IMR-90 (cell line): Measurements from ENCODE around the gene CARMIL1. TPM values are rescaled to one million over a fixed set of nuclear protein-coding genes. Genes with fewer than 3 reads are reported as not detected.

Experiments used
- ATAC-seq: fragments of 200-7000 bp; cut with Tn5 transposase; 2 replicates; pipeline ENCODE4 v1.9.1; 2020; ENCODE audit warnings: low read depth, mild to moderate bottlenecking, moderate library complexity
- BruUV-seq: library from RNA; stranded (reverse); fragments of 400-500 nt; replicated peaks from 2 replicates; lab custom pipeline; 2021; lab: Mats Ljungman, UMichigan
- CTCF ChIA-PET: fragments of 300-600 bp; formaldehyde crosslinking; extraction: SDS; loops from one replicate; lab custom pipeline; 2021; ENCODE audit warnings: antibody characterized with exemption; lab: Yijun Ruan, JAX
- POLR2A ChIA-PET: fragments of 300-600 bp; sonication (Branson Sonifier 250); formaldehyde crosslinking; loops from one replicate; lab custom pipeline; 2022; ENCODE audit warnings: antibody characterized with exemption; ENCODE audit not compliant: unreplicated experiment; lab: Charles Lee
- DNase-seq: peaks from one replicate; pipeline ENCODE4 v3.0.0; 2013
- H2AFZ ChIP-seq: replicated peaks from 2 replicates; pipeline ENCODE3; 2013; ENCODE audit warnings: low read length, mild to moderate bottlenecking; ENCODE audit not compliant: poor library complexity
- H2AK5ac ChIP-seq: 2 replicates; pipeline ENCODE4 v1.6.1; 2013; ENCODE audit warnings: low read depth, low read length, inconsistent platforms
- H2AK9ac ChIP-seq: replicated peaks from 2 replicates; pipeline ENCODE3; 2013; ENCODE audit warnings: mild to moderate bottlenecking, low read depth, low read length, moderate library complexity; ENCODE audit not compliant: poor library complexity
- H2BK120ac ChIP-seq: 2 replicates; pipeline ENCODE4 v1.6.1; 2013; ENCODE audit warnings: low read depth, low read length, inconsistent platforms
- H2BK15ac ChIP-seq: 3 replicates; pipeline ENCODE4 v1.6.1; 2013; ENCODE audit warnings: low read depth, low read length, inconsistent platforms
- H2BK20ac ChIP-seq: 2 replicates; pipeline ENCODE4 v1.6.1; 2013; ENCODE audit warnings: low read depth, mild to moderate bottlenecking, inconsistent platforms, low read length, moderate library complexity
- H2BK5ac ChIP-seq: 2 replicates; pipeline ENCODE4 v1.6.1; 2013; ENCODE audit warnings: mild to moderate bottlenecking, low read depth, low read length, inconsistent platforms; ENCODE audit not compliant: poor library complexity, severe bottlenecking
- H3K14ac ChIP-seq: replicated peaks from 2 replicates; pipeline ENCODE4 v1.6.1; 2013; ENCODE audit warnings: low read depth, low read length, inconsistent platforms
- H3K18ac ChIP-seq: 2 replicates; pipeline ENCODE4 v1.6.1; 2013; ENCODE audit warnings: low read depth, low read length, control low read depth
- H3K23ac ChIP-seq: 2 replicates; pipeline ENCODE4 v1.6.1; 2013; ENCODE audit warnings: low read depth, low read length, inconsistent platforms
- H3K27ac ChIP-seq: 2 replicates; pipeline ENCODE4 v1.5.1; 2013; ENCODE audit warnings: mild to moderate bottlenecking, control low read depth, low read length; ENCODE audit not compliant: insufficient read depth
- H3K27me3 ChIP-seq: 2 replicates; pipeline ENCODE4 v1.6.1; 2013; ENCODE audit warnings: low read length; ENCODE audit not compliant: control insufficient read depth, insufficient read depth
- H3K36me3 ChIP-seq: 2 replicates; pipeline ENCODE4 v1.6.1; 2013; ENCODE audit warnings: low read length, mixed read lengths; ENCODE audit not compliant: control insufficient read depth, insufficient read depth
- H3K4ac ChIP-seq: 2 replicates; pipeline ENCODE4 v1.6.1; 2013; ENCODE audit warnings: low read depth, low read length, inconsistent platforms
- H3K4me1 ChIP-seq: 2 replicates; pipeline ENCODE4 v1.6.1; 2013; ENCODE audit warnings: low read length, mixed read lengths; ENCODE audit not compliant: control insufficient read depth, insufficient read depth
- H3K4me2 ChIP-seq: 2 replicates; pipeline ENCODE4 v1.6.1; 2013; ENCODE audit warnings: low read depth, mild to moderate bottlenecking, control low read depth, low read length, moderate library complexity
- H3K4me3 ChIP-seq: 2 replicates; pipeline ENCODE4 v1.5.1; 2013; ENCODE audit warnings: low read depth, mild to moderate bottlenecking, control low read depth, low read length, moderate library complexity; ENCODE audit not compliant: insufficient read depth
- H3K56ac ChIP-seq: 2 replicates; pipeline ENCODE4 v1.6.1; 2013; ENCODE audit warnings: low read length, inconsistent platforms; ENCODE audit not compliant: insufficient read depth; ENCODE audit errors: extremely low read depth
- H3K79me1 ChIP-seq, 2 experiments: 2 replicates each; pipeline ENCODE4 v1.6.1; 2013; ENCODE audit warnings: low read length in 2 of 2, inconsistent platforms in 1 of 2, low read depth in 1 of 2
- H3K9ac ChIP-seq: 2 replicates; pipeline ENCODE4 v1.6.1; 2013; ENCODE audit warnings: low read depth, low read length, control low read depth
- H3K9me1 ChIP-seq: 2 replicates; pipeline ENCODE4 v1.6.1; 2013; ENCODE audit warnings: low read length, inconsistent platforms; ENCODE audit not compliant: insufficient read depth
- H3K9me3 ChIP-seq: 2 replicates; pipeline ENCODE4 v1.6.1; 2013; ENCODE audit warnings: low read length; ENCODE audit not compliant: control insufficient read depth, insufficient read depth
- H4K20me1 ChIP-seq: 2 replicates; pipeline ENCODE4 v1.6.1; 2013; ENCODE audit warnings: low read length, inconsistent platforms; ENCODE audit not compliant: insufficient read depth
- H4K5ac ChIP-seq: 2 replicates; pipeline ENCODE4 v1.6.1; 2013; ENCODE audit warnings: mild to moderate bottlenecking, low read depth, low read length, control low read depth
- H4K8ac ChIP-seq, 2 experiments: 2 replicates each; pipeline ENCODE4 v1.6.1; 2013; ENCODE audit warnings: low read depth in 2 of 2, low read length in 2 of 2, control low read depth in 1 of 2, inconsistent platforms in 1 of 2
- H4K91ac ChIP-seq: 2 replicates; pipeline ENCODE4 v1.6.1; 2013; ENCODE audit warnings: low read depth, low read length, inconsistent platforms; ENCODE audit not compliant: insufficient read depth
- RAD21 ChIP-seq: IDR thresholded peaks from 2 replicates; pipeline ENCODE4 v1.6.1; 2012; ENCODE audit warnings: low read length, improper control_type of control experiment
- RCOR1 ChIP-seq: IDR thresholded peaks from 2 replicates; pipeline ENCODE4 v1.6.1; 2012; ENCODE audit warnings: mild to moderate bottlenecking, low read length, improper control_type of control experiment; ENCODE audit not compliant: insufficient replicate concordance
- WGBS, 2 experiments: methylation state at CpG; one replicate each; pipeline versions ENCODE4 v1.1.5 to v1.1.7; 2013; ENCODE audit warnings: missing lambda C conversion rate in 2 of 2; ENCODE audit not compliant: insufficient read length in 1 of 2; ENCODE audit errors: extremely low coverage in 2 of 2; 5-methylcytosine and 5-hydroxymethylcytosine counted together
- dilution Hi-C: fragments of 300-500 bp; cut with HindIII; formaldehyde crosslinking; loops from one replicate; pipeline ENCODE4 v1.14.3; 2018; ENCODE audit warnings: low sequenced_read_pairs; ENCODE audit not compliant: unreplicated experiment
- in situ Hi-C: fragments of 300-500 bp; cut with MboI; formaldehyde crosslinking; loops from 3 replicates; pipeline ENCODE4 v1.14.3; 2019; ENCODE audit warnings: low sequenced_read_pairs, inconsistent platforms, mixed read lengths
- intact Hi-C: fragments of 100-400 bp; cut with micrococcal nuclease; formaldehyde crosslinking; loops from 2 replicates; pipeline ENCODE4 v1.10.0; 2022
- polyA plus RNA-seq, 3 experiments: library from polyadenylated mRNA; depleted of rRNA; stranded (reverse); fragments of >200 nt; gene quantifications; 2 replicates each; pipeline ENCODE4 v1.2.3, GENCODE V29; 2012; ENCODE audit warnings: low replicate concordance in 1 of 3
- total RNA-seq: library from RNA; depleted of rRNA; stranded (reverse); fragments of >200 nt; gene quantifications from 2 replicates; pipeline ENCODE4 v1.2.3, GENCODE V29; 2012

Gene CARMIL1
- total and polyA plus RNA-seq, 2 of the 4 experiments (the other 2 are of a cell fraction): 1.3 to 2.9 TPM

- no TSS peak for BruUV-seq
These were observed 162.6 kb downstream of the CARMIL1 start for GRCh38 chr6:25441663-25442270.

More at GRCh38 chr6:25441663-25442270, 162.6 kb downstream of the CARMIL1 start:
- H3K36me3 ChIP-seq: no peaks in the 10 kb centered on the region
- CTCF ChIA-PET: interaction anchor here (1.0 kb wide), 1 partner anchor 162 kb away, joined by 3 read pairs; the partner anchor contains the start of gene CARMIL1
- no peak for DNase-seq
- H4K8ac ChIP-seq: no peak overlapping the region
- H2BK5ac ChIP-seq: no peak overlapping the region
- H3K27me3 ChIP-seq: no peaks in the 10 kb centered on the region
- H2AFZ ChIP-seq: no peak overlapping the region
- H3K14ac ChIP-seq: no peak overlapping the region
- ATAC-seq: no peak
- intact Hi-C loops: no loop called here
- H4K20me1 ChIP-seq: no peaks in the 10 kb centered on the region
- H3K79me1 ChIP-seq: no peaks in the 10 kb centered on the region
- no peak overlapping the region for H2BK120ac ChIP-seq
- TF ChIP-seq RAD21: no peak
- no peak for TF ChIP-seq RCOR1
- POLR2A ChIA-PET: no interaction called here
- H2BK15ac ChIP-seq: no peak overlapping the region
- H2AK9ac ChIP-seq: no peak overlapping the region
- no peak overlapping the region for H3K27ac ChIP-seq
- H3K4me1 ChIP-seq: peaks cover 1% of the 10 kb centered on the region; the same call in 1 of the 2 replicates
- H3K4ac ChIP-seq: no peak overlapping the region
- no peak overlapping the region for H2BK20ac ChIP-seq
- H4K5ac ChIP-seq: no peak overlapping the region
- no peak overlapping the region for H3K23ac ChIP-seq
- H3K9me3 ChIP-seq: no peaks in the 10 kb centered on the region
- in situ Hi-C loops: no loop called here
- no CpG with 5 or more reads among the region's 1 CpG for WGBS, 2 experiments
- no peak overlapping the region for H3K18ac ChIP-seq
- H4K91ac ChIP-seq: no peak overlapping the region
- no peak overlapping the region for H3K56ac ChIP-seq
- no peak overlapping the region for H3K4me3 ChIP-seq
- no peaks in the 10 kb centered on the region for H3K9me1 ChIP-seq
- no peak overlapping the region for H2AK5ac ChIP-seq
- dilution Hi-C loops: no loop called here
- no peak overlapping the region for H3K9ac ChIP-seq
- no peak overlapping the region for H3K4me2 ChIP-seq
